Activated T-cell treated with anti-CD3 and anti-CD28 coated beads, Interleukin-2, amount 50 U/mL, for 4 hours (primary cell): ENCODE measurements around the gene SPRYD7. TPM values are rescaled to one million over a fixed set of nuclear protein-coding genes. Genes with fewer than 3 reads are reported as not detected.

ENCODE experiments used
- total RNA-seq, 3 donors: library from RNA; stranded (reverse); gene quantifications; one replicate each; pipeline ENCODE4 v1.2.1, GENCODE V29; 2021

SPRYD7 gene
- total RNA-seq, 3 donors from 2014 or later: 3.6 to 4.8 (median 4.6) TPM

Other genes starting within 250 kb of the SPRYD7 start
- gene EBPL, start 244.9 kb downstream of the SPRYD7 start, total RNA-seq: 10 to 100 TPM; 36.5 to 59.1 (median 53.4) TPM
- gene KPNA3, start 143.7 kb downstream of the SPRYD7 start, total RNA-seq: 10 to 100 TPM; 65.1 to 76.3 (median 72.4) TPM
- 10 to 100 TPM; 13.7 to 16.8 (median 15.3) TPM for gene TRIM13, start 60.7 kb upstream of the SPRYD7 start, total RNA-seq
- under 1 TPM; 0.18 to 0.82 (median 0.42) TPM for gene KCNRG, start 79.1 kb upstream of the SPRYD7 start, total RNA-seq